SK-N-SH treated with all-trans-retinoic acid at 6 μM for 48 hours (cell line): ENCODE measurements around the gene HSF2BP.

Experiments used
- ATAC-seq: fragments of 200-7000 bp; cut with Tn5 transposase; 3 replicates; pipeline ENCODE4 v1.9.1; 2020; ENCODE audit warnings: mild to moderate bottlenecking, moderate library complexity
- ARNTL ChIP-seq: fragments of 450-650 bp; formaldehyde crosslinking; IDR thresholded peaks from 2 replicates; pipeline ENCODE4 v1.5.0; 2020; ENCODE audit warnings: low read depth, mild to moderate bottlenecking, moderate library complexity, borderline replicate concordance
- BACH2 ChIP-seq: fragments of 250-450 bp; sonication (Bioruptor Pico); IDR thresholded peaks from 2 replicates; pipeline ENCODE4 v1.9.0; 2021; ENCODE audit warnings: mild to moderate bottlenecking, borderline replicate concordance
- CSDC2 ChIP-seq: fragments of 250-450 bp; sonication (Bioruptor Pico); IDR thresholded peaks from 2 replicates; pipeline ENCODE4 v1.5.0; 2020; ENCODE audit warnings: mild to moderate bottlenecking, moderate library complexity
- CSRNP3 ChIP-seq: fragments of 250-450 bp; sonication (Bioruptor Pico); IDR thresholded peaks from 2 replicates; pipeline ENCODE4 v1.5.1; 2021; ENCODE audit warnings: mild to moderate bottlenecking, moderate library complexity
- ESRRG ChIP-seq: fragments of 250-450 bp; sonication (Bioruptor Pico); IDR thresholded peaks from 2 replicates; pipeline ENCODE4 v1.6.1; 2021; ENCODE audit warnings: mild to moderate bottlenecking
- GLIS3 ChIP-seq: fragments of 250-450 bp; sonication (Bioruptor Pico); IDR thresholded peaks from 2 replicates; pipeline ENCODE4 v1.5.0; 2020; ENCODE audit warnings: mild to moderate bottlenecking, moderate library complexity
- ISL1 ChIP-seq: fragments of 250-450 bp; sonication (Bioruptor Pico); IDR thresholded peaks from 2 replicates; pipeline ENCODE4 v2.1.2; 2022; ENCODE audit warnings: mild to moderate bottlenecking, moderate library complexity
- OSR1 ChIP-seq: fragments of 250-450 bp; sonication (Bioruptor Pico); IDR thresholded peaks from 2 replicates; pipeline ENCODE4 v1.8.0; 2022; ENCODE audit warnings: moderate library complexity, mild to moderate bottlenecking, inconsistent platforms
- PATZ1 ChIP-seq: fragments of 250-450 bp; sonication (Bioruptor Pico); IDR thresholded peaks from 2 replicates; pipeline ENCODE4 v1.8.0; 2020; ENCODE audit warnings: mild to moderate bottlenecking, moderate library complexity, borderline replicate concordance
- POU6F1 ChIP-seq: fragments of 250-450 bp; sonication (Bioruptor Pico); IDR thresholded peaks from 2 replicates; pipeline ENCODE4 v1.8.0; 2021; ENCODE audit warnings: low read depth, mild to moderate bottlenecking, moderate library complexity, borderline replicate concordance
- PPARA ChIP-seq: fragments of 250-450 bp; sonication (Bioruptor Pico); IDR thresholded peaks from 2 replicates; pipeline ENCODE4 v1.5.0; 2020; ENCODE audit warnings: mild to moderate bottlenecking, borderline replicate concordance
- RARB ChIP-seq: fragments of 250-450 bp; sonication (Bioruptor Pico); IDR thresholded peaks from 2 replicates; pipeline ENCODE4 v1.8.0; 2021; ENCODE audit warnings: mild to moderate bottlenecking, moderate library complexity
- SNAI2 ChIP-seq: fragments of 250-450 bp; sonication (Bioruptor Pico); IDR thresholded peaks from 2 replicates; pipeline ENCODE4 v1.5.0; 2020; ENCODE audit warnings: mild to moderate bottlenecking, moderate library complexity
- TCF4 ChIP-seq: fragments of 250-450 bp; sonication (Bioruptor Pico); IDR thresholded peaks from 2 replicates; pipeline ENCODE4 v1.8.0; 2021; ENCODE audit warnings: mild to moderate bottlenecking, moderate library complexity, borderline replicate concordance
- TOX ChIP-seq: fragments of 250-450 bp; sonication (Bioruptor Pico); IDR thresholded peaks from 2 replicates; pipeline ENCODE4 v1.8.0; 2021; ENCODE audit warnings: mild to moderate bottlenecking, moderate library complexity, borderline replicate concordance
- TSHZ2 ChIP-seq: fragments of 250-450 bp; sonication (Bioruptor Pico); IDR thresholded peaks from 2 replicates; pipeline ENCODE4 v1.5.0; 2020; ENCODE audit warnings: mild to moderate bottlenecking, moderate library complexity
- ZC3H10 ChIP-seq: fragments of 250-450 bp; sonication (Bioruptor Pico); IDR thresholded peaks from 2 replicates; pipeline ENCODE4 v1.5.1; 2021; ENCODE audit warnings: mild to moderate bottlenecking, moderate library complexity
- ZFP3 ChIP-seq: fragments of 250-450 bp; sonication (Bioruptor Pico); IDR thresholded peaks from 2 replicates; pipeline ENCODE4 v1.5.0; 2020; ENCODE audit warnings: mild to moderate bottlenecking, moderate library complexity
- ZFP30 ChIP-seq: fragments of 450-650 bp; formaldehyde crosslinking; IDR thresholded peaks from 2 replicates; pipeline ENCODE4 v1.5.0; 2022; ENCODE audit warnings: mild to moderate bottlenecking, moderate library complexity
- ZNF565 ChIP-seq: fragments of 450-650 bp; formaldehyde crosslinking; conservative IDR thresholded peaks from 2 replicates; pipeline ENCODE4 v1.5.0; 2020; ENCODE audit warnings: low read depth, mild to moderate bottlenecking, moderate library complexity
- ZNF70 ChIP-seq: fragments of 450-650 bp; formaldehyde crosslinking; IDR thresholded peaks from 2 replicates; pipeline ENCODE4 v1.5.0; 2020; ENCODE audit warnings: mild to moderate bottlenecking, moderate library complexity
- ZNF8 ChIP-seq: fragments of 450-650 bp; formaldehyde crosslinking; IDR thresholded peaks from 2 replicates; pipeline ENCODE4 v1.5.0; 2020; ENCODE audit warnings: mild to moderate bottlenecking, moderate library complexity

Gene HSF2BP

GRCh38 chr21:43597540-43598250 lies 61.6 kb downstream of the HSF2BP start:
- no peak for ATAC-seq
- TF ChIP-seq ARNTL (CRISPR knock-in tag) (no peak), PATZ1 (CRISPR knock-in tag) (no peak), POU6F1 (CRISPR knock-in tag) (no peak), ZNF70 (no peak)

GRCh38 chr21:43597052-43597451 lies 62.2 kb downstream of the HSF2BP start:
- ATAC-seq = peak; percentile 70
- TF ChIP-seq CSRNP3 (CRISPR knock-in tag) (no peak), ZFP3 (CRISPR knock-in tag) (no peak), PATZ1 (CRISPR knock-in tag) (no peak), TOX (CRISPR knock-in tag) (no peak), RARB (CRISPR knock-in tag) (no peak), GLIS3 (CRISPR knock-in tag) (no peak), POU6F1 (CRISPR knock-in tag) (no peak), TCF4 (CRISPR knock-in tag) (no peak), ARNTL (CRISPR knock-in tag) (no peak), ZFP30 (CRISPR knock-in tag) (no peak), TSHZ2 (CRISPR knock-in tag) (no peak), ZNF8 (CRISPR knock-in tag) (no peak), OSR1 (CRISPR knock-in tag) (no peak), BACH2 (no peak), ESRRG (no peak), SNAI2 (CRISPR knock-in tag) (no peak), ISL1 (CRISPR knock-in tag) (no peak)

- no peak for ATAC-seq
- TF ChIP-seq ARNTL (CRISPR knock-in tag) (no peak), ESRRG (no peak), ISL1 (CRISPR knock-in tag) (no peak), OSR1 (CRISPR knock-in tag) (no peak), CSDC2 (CRISPR knock-in tag) (no peak), ZNF565 (CRISPR knock-in tag) (no peak), ZFP3 (CRISPR knock-in tag) (no peak), ZC3H10 (CRISPR knock-in tag) (no peak), TCF4 (CRISPR knock-in tag) (no peak), PPARA (CRISPR knock-in tag) (no peak), SNAI2 (CRISPR knock-in tag) (no peak), ZNF70 (no peak), TSHZ2 (CRISPR knock-in tag) (no peak)
These were observed 62.7 kb downstream of the HSF2BP start for GRCh38 chr21:43596616-43597015.
